HG03108 (cell line): ENCODE measurements around the gene MSI2.

Experiments used
- ATAC-seq: cut with Tn5 transposase; IDR thresholded peaks from one replicate; pipeline ENCODE4 v1.9.1; 2021; ENCODE audit warnings: moderate library complexity; ENCODE audit not compliant: unreplicated experiment

The MSI2 gene

GRCh38 chr17:57531648-57532504 is 275.6 kb downstream of the MSI2 start:
- no peak for ATAC-seq

- no peak for ATAC-seq
These were observed 276.2 kb downstream of the MSI2 start for GRCh38 chr17:57532556-57532955.

GRCh38 chr17:57532966-57533365 is 276.6 kb downstream of the MSI2 start:
- no peak for ATAC-seq

- no peak for ATAC-seq
These were observed 277.5 kb downstream of the MSI2 start for GRCh38 chr17:57533684-57534305.

- no peak for ATAC-seq
These were observed 278.5 kb downstream of the MSI2 start for GRCh38 chr17:57534863-57535248.

- no peak for ATAC-seq
These were observed 279.1 kb downstream of the MSI2 start for GRCh38 chr17:57535249-57535966.

GRCh38 chr17:57536289-57536688 is 280.0 kb downstream of the MSI2 start:
- ATAC-seq: no peak

GRCh38 chr17:57536789-57537523 is 280.6 kb downstream of the MSI2 start:
- ATAC-seq: no peak

GRCh38 chr17:57537524-57538410 is 281.4 kb downstream of the MSI2 start:
- no peak for ATAC-seq

- no peak for ATAC-seq
These were observed 282.6 kb downstream of the MSI2 start for GRCh38 chr17:57538736-57539456.

- no peak for ATAC-seq
These were observed 283.4 kb downstream of the MSI2 start for GRCh38 chr17:57539529-57540301.

GRCh38 chr17:57540596-57540995 is 284.3 kb downstream of the MSI2 start:
- ATAC-seq: no peak

GRCh38 chr17:57541049-57541448 is 284.7 kb downstream of the MSI2 start:
- ATAC-seq: no peak

GRCh38 chr17:57541472-57542394 is 285.4 kb downstream of the MSI2 start:
- ATAC-seq: no peak

GRCh38 chr17:57542510-57542909 is 286.2 kb downstream of the MSI2 start:
- ATAC-seq: no peak

- ATAC-seq: no peak
These were observed 286.9 kb downstream of the MSI2 start for GRCh38 chr17:57543230-57543629.

- ATAC-seq: no peak
These were observed 288.1 kb downstream of the MSI2 start for GRCh38 chr17:57544401-57544800.
